NK-92 treated with Interleukin-12 subunit alpha and Interleukin-12 subunit beta, amount 100 ng/mL, for 24 hours (cell line): Measurements from ENCODE around the gene OR13J1.

Source experiments
- DNase-seq: peaks from one replicate; lab custom pipeline; 2025; lab: John Stamatoyannopoulos, UW

OR13J1 gene

DNA sequence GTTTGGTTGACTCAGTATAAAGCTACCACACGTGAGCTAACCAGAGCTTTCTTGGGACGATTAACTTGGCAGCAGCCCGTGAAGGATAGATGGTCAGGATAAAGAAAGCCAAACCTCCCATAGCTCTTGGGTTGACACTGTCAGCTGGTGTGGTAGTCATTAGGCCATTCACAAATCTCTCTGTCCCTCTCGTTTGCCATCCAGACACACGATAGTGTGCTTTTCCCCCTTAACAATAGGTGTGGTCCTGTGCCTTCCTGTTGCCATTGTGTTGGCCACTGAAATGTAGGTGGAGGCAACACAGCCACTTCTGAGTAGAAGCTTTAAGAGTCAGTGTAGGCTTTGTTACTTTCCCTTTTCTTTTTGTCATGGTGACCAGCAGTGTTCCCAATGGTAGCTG is 11.7 kb downstream of the OR13J1 start:
- no peak for DNase-seq

GRCh38 chr9:35856882-35857281 is 13.3 kb downstream of the OR13J1 start:
- no peak for DNase-seq

GRCh38 chr9:35856206-35856605 is 14.0 kb downstream of the OR13J1 start:
- no peak for DNase-seq

DNA sequence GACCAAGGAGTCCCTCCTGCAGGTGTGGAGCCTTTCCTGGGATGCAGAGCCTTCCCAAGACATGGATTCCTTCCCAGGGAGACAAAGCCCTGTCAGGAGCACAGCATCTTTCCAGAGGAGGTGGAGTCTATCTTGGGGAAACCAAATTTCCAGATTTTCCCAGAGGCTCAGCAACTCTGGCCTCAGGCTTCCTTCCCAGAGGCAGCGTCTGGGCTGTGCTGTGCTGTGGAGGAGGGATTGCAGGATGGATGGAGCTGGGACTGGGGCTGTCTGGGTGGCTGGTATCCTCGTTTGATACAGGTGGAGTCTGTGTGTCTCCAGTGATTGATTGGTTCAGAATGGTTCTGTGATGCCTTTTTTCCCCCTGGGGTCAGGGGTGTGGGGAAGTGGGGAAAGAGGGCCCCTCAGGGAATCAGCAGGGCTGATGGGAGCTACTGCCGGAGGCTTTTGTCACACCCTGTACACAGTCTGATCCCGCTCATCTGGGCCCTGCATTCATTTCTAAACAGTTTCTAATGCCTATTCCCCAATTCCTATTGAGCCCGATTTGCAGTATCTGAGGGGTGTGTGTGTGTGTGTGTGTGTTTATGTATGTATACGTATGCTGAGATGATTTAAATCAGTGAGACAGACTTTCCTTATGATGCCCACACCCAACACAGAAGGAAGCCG is 16.0 kb downstream of the OR13J1 start:
- no peak for DNase-seq

DNA sequence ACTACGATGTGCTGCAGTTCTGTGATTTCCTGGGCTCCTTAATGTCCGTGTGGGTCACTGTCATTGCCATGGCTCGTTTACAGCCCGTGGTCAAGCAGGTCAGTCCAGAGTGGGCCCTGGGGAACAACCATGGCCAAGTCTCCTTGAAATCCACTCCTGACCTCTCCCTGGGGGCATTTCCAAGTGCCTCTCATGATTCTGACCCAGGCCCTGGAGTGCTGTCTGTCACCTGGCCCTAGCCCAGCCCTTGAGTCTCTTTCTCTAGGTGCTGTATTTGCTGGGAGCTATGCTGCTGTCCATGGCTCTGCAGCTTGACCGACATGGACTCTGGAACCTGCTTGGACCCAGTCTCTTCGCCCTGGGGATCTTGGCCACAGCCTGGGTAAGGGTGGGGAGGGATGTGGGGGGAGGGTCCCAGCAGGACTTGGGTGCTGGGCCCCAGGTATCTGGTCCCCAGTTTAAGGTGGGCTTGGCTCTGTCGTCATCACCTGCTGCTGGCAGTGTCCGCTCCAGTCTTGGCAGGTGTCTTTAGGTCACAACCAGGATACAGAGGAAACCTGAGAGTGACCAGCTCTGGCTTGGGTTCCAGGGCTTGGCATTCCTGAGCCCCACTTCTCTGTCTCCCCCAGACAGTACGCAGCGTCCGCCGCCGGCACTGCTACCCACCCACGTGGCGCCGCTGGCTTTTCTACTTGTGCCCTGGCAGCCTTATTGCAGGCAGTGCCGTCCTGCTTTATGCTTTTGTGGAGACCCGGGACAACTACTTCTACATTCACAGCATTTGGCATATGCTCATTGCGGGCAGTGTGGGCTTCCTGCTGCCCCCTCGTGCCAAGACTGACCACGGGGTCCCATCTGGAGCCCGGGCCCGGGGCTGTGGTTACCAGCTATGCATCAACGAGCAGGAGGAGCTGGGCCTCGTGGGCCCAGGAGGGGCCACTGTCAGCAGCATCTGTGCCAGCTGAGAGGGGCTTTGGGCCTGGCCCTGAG is 17.0 kb downstream of the OR13J1 start:
- no peak for DNase-seq

DNA sequence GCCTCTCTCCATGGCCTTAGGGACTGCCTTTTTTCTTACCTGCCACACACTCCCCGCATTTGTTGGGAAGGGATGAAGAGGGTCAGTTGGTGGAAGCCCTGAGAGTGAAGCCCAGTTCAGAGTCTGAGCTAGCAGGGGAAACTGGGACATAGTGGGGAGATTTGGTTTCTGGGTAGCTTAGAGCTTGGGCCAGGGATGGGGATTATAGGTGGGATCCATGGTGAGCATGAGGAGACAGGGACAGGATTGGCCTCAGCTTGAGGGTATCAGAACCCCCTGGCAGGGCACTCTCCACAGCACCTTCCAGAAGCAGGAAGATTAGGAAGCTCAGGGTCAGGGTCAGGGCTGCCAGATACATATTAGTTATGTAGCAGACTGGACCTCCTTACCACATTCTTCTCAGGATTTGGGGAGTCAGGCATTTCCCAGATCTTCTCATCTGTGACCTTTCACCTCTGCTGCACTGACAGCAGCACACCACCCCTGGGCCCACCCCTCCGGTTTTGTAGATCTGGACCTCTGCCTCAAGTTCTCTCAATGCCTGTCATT is 17.9 kb downstream of the OR13J1 start:
- DNase-seq = no peak

GRCh38 chr9:35847792-35848572 is 22.2 kb downstream of the OR13J1 start:
- no peak for DNase-seq

- DNase-seq = no peak
These were observed 24.1 kb downstream of the OR13J1 start for GRCh38 chr9:35845824-35846771.

GRCh38 chr9:35844628-35845270 is 25.5 kb downstream of the OR13J1 start:
- DNase-seq = no peak

GRCh38 chr9:35842795-35843194 is 27.4 kb downstream of the OR13J1 start:
- DNase-seq = no peak

GRCh38 chr9:35842020-35842745 is 28.0 kb downstream of the OR13J1 start:
- DNase-seq = no peak

DNA sequence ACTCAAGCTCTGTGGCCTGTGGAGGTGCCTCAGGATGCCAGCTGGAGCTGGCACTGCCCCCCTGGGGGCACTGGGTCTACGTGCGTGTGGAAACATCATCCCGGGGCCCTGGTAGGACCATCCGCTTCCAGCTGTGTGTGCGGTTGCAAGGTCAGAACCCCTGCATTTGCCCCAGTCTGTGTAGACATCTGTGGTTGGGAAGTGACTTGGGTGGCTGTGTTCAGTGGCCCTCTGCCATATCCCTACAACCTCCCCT is 28.6 kb downstream of the OR13J1 start:
- DNase-seq = no peak

- DNase-seq = no peak
These were observed 29.1 kb downstream of the OR13J1 start for GRCh38 chr9:35840881-35841644.

DNA sequence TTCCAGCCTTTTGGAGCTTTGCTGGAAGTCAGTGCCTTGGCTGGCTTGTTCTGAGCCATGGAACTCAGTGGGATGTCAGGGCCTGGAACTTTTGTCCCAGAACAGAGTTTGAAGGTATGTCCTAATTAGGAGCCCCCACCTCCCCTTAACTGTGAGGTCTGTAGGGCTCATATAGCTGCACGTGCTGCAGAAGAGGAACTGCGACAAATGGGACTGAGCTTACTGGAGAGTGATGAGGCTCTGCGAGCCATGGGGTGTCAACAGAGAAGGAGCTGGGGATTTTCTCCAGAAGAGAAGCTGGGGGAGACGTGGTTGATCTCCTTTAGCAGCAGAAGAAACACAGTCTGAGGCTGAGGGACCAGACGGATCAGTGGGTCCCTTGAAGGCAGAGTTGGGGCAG is 30.3 kb downstream of the OR13J1 start:
- no peak for DNase-seq

- no peak for DNase-seq
These were observed 33.6 kb downstream of the OR13J1 start for GRCh38 chr9:35836595-35836994.

DNA sequence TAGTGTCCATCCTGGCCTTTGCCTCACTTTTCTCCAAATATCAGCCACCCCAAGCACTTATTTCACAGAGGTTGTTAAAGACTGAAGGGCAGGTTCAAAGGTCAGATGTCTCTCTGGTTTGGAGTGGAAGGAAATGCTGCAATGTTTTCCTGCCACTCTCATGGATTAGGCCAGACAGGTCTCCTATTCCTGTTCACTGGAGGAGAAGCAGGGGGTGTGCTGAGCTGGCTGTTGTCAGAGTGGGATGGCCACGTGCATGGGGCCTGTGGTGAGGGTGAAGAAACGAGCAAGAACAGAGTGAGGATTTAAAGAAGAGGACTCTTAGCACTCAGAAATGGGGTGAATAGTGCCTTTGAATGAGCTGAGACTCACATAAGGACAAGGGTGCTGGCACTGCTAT is 34.4 kb downstream of the OR13J1 start:
- no peak for DNase-seq

DNA sequence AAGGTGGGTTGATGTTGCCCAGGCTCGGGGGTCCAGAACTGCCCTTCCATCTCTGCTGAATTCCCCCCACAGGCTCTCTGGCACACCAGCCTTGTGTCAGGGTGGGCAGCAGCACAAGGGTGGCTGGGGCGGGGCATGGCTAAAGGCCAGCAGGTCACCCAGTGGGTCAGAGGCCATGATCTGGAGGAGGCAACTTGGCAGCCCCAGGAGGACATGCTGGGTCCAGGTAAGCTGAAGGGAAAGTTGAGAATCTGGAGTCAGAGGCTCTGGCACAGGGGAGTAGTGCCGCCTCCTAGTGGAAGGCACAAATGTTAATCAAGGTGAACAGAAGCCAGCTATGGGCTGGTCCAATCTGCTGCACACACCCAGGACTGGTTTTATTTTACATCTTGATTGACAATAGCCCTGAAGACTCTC is 35.0 kb downstream of the OR13J1 start:
- DNase-seq = no peak

DNA sequence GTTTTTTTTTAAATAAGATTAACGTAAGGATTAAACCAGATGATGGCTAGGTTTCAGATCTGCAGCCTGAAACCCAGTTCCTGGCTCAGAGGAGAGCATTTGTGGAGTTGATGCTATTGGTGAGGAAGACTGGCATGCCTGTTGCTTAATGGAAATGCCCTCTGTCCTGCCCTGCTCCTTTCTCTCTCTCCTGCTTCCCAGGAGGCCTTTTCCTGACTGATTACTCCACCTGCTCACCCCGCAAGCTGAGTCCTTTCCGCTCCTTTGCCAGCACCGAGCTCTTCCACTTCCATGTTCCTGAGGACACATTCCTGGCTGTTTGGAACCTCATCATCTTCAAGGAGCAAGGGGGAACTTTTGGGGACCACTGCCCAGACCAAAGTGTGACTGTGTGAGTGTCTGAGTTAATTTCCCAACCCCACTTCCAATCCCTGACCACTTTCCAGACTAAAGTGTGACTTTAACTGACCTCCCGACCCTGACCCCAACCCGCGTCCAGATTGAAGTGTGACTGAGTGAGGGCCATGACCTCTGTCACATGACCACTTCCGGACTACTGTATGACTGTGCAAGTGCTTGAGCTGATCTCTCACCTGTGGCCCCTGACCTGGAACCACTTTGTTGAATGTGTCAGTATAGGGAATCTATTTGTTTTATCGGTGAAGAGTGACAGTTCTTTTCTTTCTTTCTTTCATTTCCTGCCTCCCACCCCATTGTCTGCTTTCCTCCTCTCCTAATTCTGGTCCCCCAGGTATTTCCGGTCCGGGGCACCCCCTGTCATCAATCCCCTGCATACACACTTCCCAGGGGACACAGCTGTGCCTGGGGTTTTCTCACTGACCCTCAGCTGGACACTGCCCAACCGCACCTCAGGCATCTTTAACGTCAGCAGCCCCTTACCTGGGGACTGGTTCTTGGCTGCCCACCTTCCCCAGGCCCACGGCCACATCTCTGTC is 35.7 kb downstream of the OR13J1 start:
- DNase-seq = no peak
